Thyroid gland (tissue), 4 donors: Measurements from ENCODE around the gene ABAT.

Source experiments
- CTCF ChIP-seq, 6 experiments: fragments of 200-600 bp in 3 of 6; fragments of 450-650 bp in 3 of 6; sonication (generic) in 3 of 6; IDR thresholded peaks; one replicate each; pipeline ENCODE4 v1.5.1; 2016 to 2019; ENCODE audit warnings: antibody characterized with exemption in 6 of 6, mild to moderate bottlenecking in 2 of 6, inconsistent platforms in 1 of 6, moderate library complexity in 1 of 6
- POLR2A ChIP-seq, 2 donors: fragments of 450-650 bp; IDR thresholded peaks; one replicate each; pipeline ENCODE4 v1.6.1; 2017; ENCODE audit warnings: antibody characterized with exemption in 2 of 2, mild to moderate bottlenecking in 2 of 2, moderate library complexity in 1 of 2

- TF ChIP-seq CTCF (IDR thresholded peaks at IDR 0.05) (no peak), POLR2A (IDR thresholded peaks at IDR 0.05) (peak in 1 of 2 donors; percentile 79)
These were observed at the start of gene ABAT for GRCh38 chr16:8674413-8675022.
